ENCODE data around the gene IGSF9. TPM values are rescaled to one million over a fixed set of nuclear protein-coding genes. Genes with fewer than 3 reads are reported as not detected.
A peak's percentile ranks its signal among the peaks of the same experiment; 100 is the strongest.

IGSF9 gene
- total and polyA plus RNA-seq, 2 experiments from 2014 or later: 0.13 TPM; not detected in 1

- H3K9me3 ChIP-seq (ENCODE audit: low read depth): no peaks in the 10 kb centered on the region
- in situ Hi-C loops (cut with MboI): no loop called here
- H3K36me3 ChIP-seq (ENCODE audit: low read depth): 0 out of 2 replicates have a peak, but pooled peaks cover 6% of the 10 kb centered on the region
- no peaks in the 10 kb centered on the region for H3K9me2 ChIP-seq (ENCODE audit: insufficient read depth)
- TF ChIP-seq EZH2 (IDR thresholded peaks at IDR 0.05; ENCODE audit: insufficient read depth, poor library complexity, severe bottlenecking): no peak
- TF ChIP-seq EZH2phosphoT487 (IDR thresholded peaks at IDR 0.05; ENCODE audit: insufficient read depth, low read depth): no peak
- H3K79me2 ChIP-seq (ENCODE audit: insufficient read depth): peaks cover 78% of the 10 kb centered on the region
- 79 to 81% methylated on average over 3 of the region's 3 CpGs for WGBS, 2 experiments (ENCODE audit: low coverage in 1 of 2, low lambda C conversion rate in 2 of 2, missing lambda C conversion rate in 2 of 2)
- no peaks in the 10 kb centered on the region; the same call in 1 of the 2 replicates for H4K20me1 ChIP-seq (ENCODE audit: insufficient read depth)
- no peak overlapping the region for H3K27ac ChIP-seq
- H3K27me3 ChIP-seq (replicated peaks; ENCODE audit: insufficient read depth): no peaks in the 10 kb centered on the region
- no peak overlapping the region for H2AFZ ChIP-seq
- peaks cover 9% of the 10 kb centered on the region for H3F3A ChIP-seq (ENCODE audit: insufficient read depth)
- H3K4me1 ChIP-seq (ENCODE audit: insufficient read depth): peaks cover 38% of the 10 kb centered on the region
- H3K9ac ChIP-seq: no peak overlapping the region
- H3K4me2 ChIP-seq (ENCODE audit: unreplicated experiment): no peak overlapping the region
- no peak overlapping the region for H3K4me3 ChIP-seq
- DNase-seq: no peak
Observed at GRCh38 chr1:159964144-159964543, 18.7 kb upstream of the IGSF9 start.

- in situ Hi-C loops (cut with MboI): no loop called here
- Histone ChIP-seq H3K27ac (peak overlapping the region; percentile 88; the same call in 1 of the 2 replicates), H3K9ac (peak overlapping the region; percentile 86), H2AFZ (no peak overlapping the region), H4K20me1 (ENCODE audit: insufficient read depth) (no peaks in the 10 kb centered on the region), H3K9me3 (ENCODE audit: low read depth) (no peaks in the 10 kb centered on the region), H3K36me3 (ENCODE audit: low read depth) (0 out of 2 replicates have a peak, but pooled peaks cover under 1% of the 10 kb centered on the region), H3F3A (ENCODE audit: insufficient read depth) (peaks cover 9% of the 10 kb centered on the region), H3K27me3 (replicated peaks; ENCODE audit: insufficient read depth) (no peaks in the 10 kb centered on the region), H3K4me2 (ENCODE audit: unreplicated experiment) (peak overlapping the region; percentile 98), H3K4me1 (ENCODE audit: insufficient read depth) (peaks cover 32% of the 10 kb centered on the region; the same call in 1 of the 2 replicates), H3K9me2 (ENCODE audit: insufficient read depth) (no peaks in the 10 kb centered on the region), H3K79me2 (ENCODE audit: insufficient read depth) (peaks cover 59% of the 10 kb centered on the region), H3K4me3 (peak overlapping the region; percentile 91)
- 91% methylated on average over 11 of the region's 11 CpGs for WGBS, 2 experiments (ENCODE audit: low coverage in 1 of 2, low lambda C conversion rate in 2 of 2, missing lambda C conversion rate in 2 of 2)
- TF ChIP-seq EZH2phosphoT487 (IDR thresholded peaks at IDR 0.05; ENCODE audit: insufficient read depth, low read depth): no peak
- TF ChIP-seq EZH2 (IDR thresholded peaks at IDR 0.05; ENCODE audit: insufficient read depth, poor library complexity, severe bottlenecking): no peak
- DNase-seq: no peak
Observed at GRCh38 chr1:159962176-159962575, 16.8 kb upstream of the IGSF9 start.

GRCh38 chr1:159961636-159962035, 16.2 kb upstream of the IGSF9 start:
- H3K4me2 ChIP-seq (ENCODE audit: unreplicated experiment): peak overlapping the region; percentile 98
- in situ Hi-C loops (cut with MboI): no loop called here
- no peaks in the 10 kb centered on the region for H3K9me2 ChIP-seq (ENCODE audit: insufficient read depth)

GRCh38 chr1:159960721-159961381, 15.4 kb upstream of the IGSF9 start:
- no peaks in the 10 kb centered on the region for H3K36me3 ChIP-seq (ENCODE audit: low read depth)
- H4K20me1 ChIP-seq (ENCODE audit: insufficient read depth): no peaks in the 10 kb centered on the region
- 2 to 3% methylated on average over 5 of the region's 5 CpGs for WGBS, 2 experiments (ENCODE audit: low coverage in 1 of 2, low lambda C conversion rate in 2 of 2, missing lambda C conversion rate in 2 of 2)
- peak overlapping the region; percentile 86 for H3K9ac ChIP-seq
- in situ Hi-C loops (cut with MboI): no loop called here
- H3K27me3 ChIP-seq (replicated peaks; ENCODE audit: insufficient read depth): no peaks in the 10 kb centered on the region
- peak overlapping the region; percentile 91 for H3K4me3 ChIP-seq
- no peaks in the 10 kb centered on the region for H3K9me2 ChIP-seq (ENCODE audit: insufficient read depth)
- peak; percentile 97 for DNase-seq
- peak overlapping the region; percentile 88 for H3K27ac ChIP-seq
- peaks cover 9% of the 10 kb centered on the region for H3F3A ChIP-seq (ENCODE audit: insufficient read depth)
- H3K4me1 ChIP-seq (ENCODE audit: insufficient read depth): peaks cover 32% of the 10 kb centered on the region; the same call in 1 of the 2 replicates
- peak overlapping the region; percentile 98 for H3K4me2 ChIP-seq (ENCODE audit: unreplicated experiment)
- TF ChIP-seq EZH2 (IDR thresholded peaks at IDR 0.05; ENCODE audit: insufficient read depth, poor library complexity, severe bottlenecking): no peak
- no peak for TF ChIP-seq EZH2phosphoT487 (IDR thresholded peaks at IDR 0.05; ENCODE audit: insufficient read depth, low read depth)
- H2AFZ ChIP-seq: peak overlapping the region; percentile 72
- no peaks in the 10 kb centered on the region for H3K9me3 ChIP-seq (ENCODE audit: low read depth)
- peaks cover 46% of the 10 kb centered on the region for H3K79me2 ChIP-seq (ENCODE audit: insufficient read depth)

More at GRCh38 chr1:159961636-159962035, 16.2 kb upstream of the IGSF9 start:
- peak overlapping the region; percentile 88 for H3K27ac ChIP-seq
- peak overlapping the region; percentile 86 for H3K9ac ChIP-seq
- H3K27me3 ChIP-seq (replicated peaks; ENCODE audit: insufficient read depth): no peaks in the 10 kb centered on the region
- TF ChIP-seq EZH2phosphoT487 (IDR thresholded peaks at IDR 0.05; ENCODE audit: insufficient read depth, low read depth): no peak
- no peak for TF ChIP-seq EZH2 (IDR thresholded peaks at IDR 0.05; ENCODE audit: insufficient read depth, poor library complexity, severe bottlenecking)
- H3K4me1 ChIP-seq (ENCODE audit: insufficient read depth): peaks cover 32% of the 10 kb centered on the region; the same call in 1 of the 2 replicates
- H3K36me3 ChIP-seq (ENCODE audit: low read depth): no peaks in the 10 kb centered on the region
- H3K9me3 ChIP-seq (ENCODE audit: low read depth): no peaks in the 10 kb centered on the region
- H3K4me3 ChIP-seq: peak overlapping the region; percentile 91
- H2AFZ ChIP-seq: peak overlapping the region; percentile 72
- WGBS, 2 experiments (ENCODE audit: low coverage in 1 of 2, low lambda C conversion rate in 2 of 2, missing lambda C conversion rate in 2 of 2): 82 to 86% methylated on average over 15 of the region's 15 CpGs
- peaks cover 9% of the 10 kb centered on the region for H3F3A ChIP-seq (ENCODE audit: insufficient read depth)
- H4K20me1 ChIP-seq (ENCODE audit: insufficient read depth): no peaks in the 10 kb centered on the region
- no peak for DNase-seq
- H3K79me2 ChIP-seq (ENCODE audit: insufficient read depth): peaks cover 53% of the 10 kb centered on the region
